ENCODE measurements around the gene SKAP1.
"Not testable (repeated sequence)": the region's sequence is repeated elsewhere in the genome, so short reads cannot be mapped to it uniquely, and the experiment has no call there.

The SKAP1 gene

GRCh38 chr17:48413613-48414405, 16.2 kb downstream of the SKAP1 start:
- no peak for DNase-seq (ENCODE audit: low read depth in 2 of 2, low spot score in 1 of 2)

GRCh38 chr17:48412841-48413240, 17.2 kb downstream of the SKAP1 start:
- no peak for DNase-seq (ENCODE audit: low read depth in 2 of 2, low spot score in 1 of 2)

GRCh38 chr17:48410821-48411220, 19.2 kb downstream of the SKAP1 start:
- not testable (repeated sequence) for DNase-seq (ENCODE audit: low read depth in 2 of 2, low spot score in 1 of 2)

- DNase-seq (ENCODE audit: low read depth in 2 of 2, low spot score in 1 of 2), result no peak
Measured at GRCh38 chr17:48409607-48410006, 20.4 kb downstream of the SKAP1 start.

GRCh38 chr17:48406936-48407567, 23.0 kb downstream of the SKAP1 start:
- no peak for DNase-seq (ENCODE audit: low read depth in 2 of 2, low spot score in 1 of 2)

- no peak for DNase-seq (ENCODE audit: low read depth in 2 of 2, low spot score in 1 of 2)
Measured at GRCh38 chr17:48394821-48395220, 35.2 kb downstream of the SKAP1 start.

GRCh38 chr17:48393283-48393682, 36.7 kb downstream of the SKAP1 start:
- no peak for DNase-seq (ENCODE audit: low read depth in 2 of 2, low spot score in 1 of 2)

GRCh38 chr17:48392857-48393256, 37.2 kb downstream of the SKAP1 start:
- DNase-seq (ENCODE audit: low read depth in 2 of 2, low spot score in 1 of 2), result no peak

- DNase-seq (ENCODE audit: low read depth in 2 of 2, low spot score in 1 of 2), result no peak
Measured at GRCh38 chr17:48391444-48391843, 38.6 kb downstream of the SKAP1 start.

GRCh38 chr17:48389903-48390302, 40.1 kb downstream of the SKAP1 start:
- DNase-seq (ENCODE audit: low read depth in 2 of 2, low spot score in 1 of 2), result no peak

- DNase-seq (ENCODE audit: low read depth in 2 of 2, low spot score in 1 of 2), result no peak
Measured at GRCh38 chr17:48388955-48389743, 40.9 kb downstream of the SKAP1 start.

GRCh38 chr17:48386826-48387225, 43.2 kb downstream of the SKAP1 start:
- DNase-seq (ENCODE audit: low read depth in 2 of 2, low spot score in 1 of 2), result no peak

- DNase-seq (ENCODE audit: low read depth in 2 of 2, low spot score in 1 of 2), result no peak
Measured at GRCh38 chr17:48385319-48385718, 44.7 kb downstream of the SKAP1 start.

GRCh38 chr17:48384164-48384563, 45.9 kb downstream of the SKAP1 start:
- DNase-seq (ENCODE audit: low read depth in 2 of 2, low spot score in 1 of 2), result no peak

- no peak for DNase-seq (ENCODE audit: low read depth in 2 of 2, low spot score in 1 of 2)
Measured at GRCh38 chr17:48382989-48383388, 47.0 kb downstream of the SKAP1 start.

- DNase-seq (ENCODE audit: low read depth in 2 of 2, low spot score in 1 of 2), result no peak
Measured at GRCh38 chr17:48378708-48379392, 51.2 kb downstream of the SKAP1 start.

- no peak for DNase-seq (ENCODE audit: low read depth in 2 of 2, low spot score in 1 of 2)
Measured at GRCh38 chr17:48378238-48378637, 51.8 kb downstream of the SKAP1 start.

GRCh38 chr17:48376682-48377325, 53.2 kb downstream of the SKAP1 start:
- DNase-seq (ENCODE audit: low read depth in 2 of 2, low spot score in 1 of 2), result no peak

- no peak for DNase-seq (ENCODE audit: low read depth in 2 of 2, low spot score in 1 of 2)
Measured at GRCh38 chr17:48375356-48375755, 54.7 kb downstream of the SKAP1 start.

GRCh38 chr17:48374650-48375230, 55.3 kb downstream of the SKAP1 start:
- DNase-seq (ENCODE audit: low read depth in 2 of 2, low spot score in 1 of 2), result no peak

Data from stimulated activated CD8-positive, alpha-beta memory T cell treated with anti-CD3 and anti-CD28 coated beads, Interleukin-4, amount 100 ng/mL, for 4 hours (primary cell).